Suprapubic skin (tissue), 4 donors: Measurements from ENCODE around the gene PIK3R2.

Experiments
- CTCF ChIP-seq, 2 donors: fragments of 200-600 bp in 1 of 2; fragments of 450-650 bp in 1 of 2; sonication (generic) in 1 of 2; IDR thresholded peaks; one replicate each; pipeline ENCODE4 v1.5.1; 2016 to 2019; ENCODE audit warnings: antibody characterized with exemption in 2 of 2, mild to moderate bottlenecking in 1 of 2, moderate library complexity in 1 of 2
- EP300 ChIP-seq: sonication (generic); formaldehyde crosslinking; IDR thresholded peaks from one replicate; pipeline ENCODE4 v1.6.1; 2017; ENCODE audit warnings: antibody characterized with exemption
- POLR2A ChIP-seq, 2 donors: fragments of 450-650 bp; IDR thresholded peaks; one replicate each; pipeline ENCODE4 v1.6.1; 2017; ENCODE audit warnings: antibody characterized with exemption in 2 of 2, mild to moderate bottlenecking in 2 of 2, moderate library complexity in 2 of 2
- POLR2AphosphoS5 ChIP-seq, 3 donors: sonication (generic); formaldehyde crosslinking; IDR thresholded peaks; one replicate each; pipeline ENCODE4 v1.6.1; 2017; ENCODE audit warnings: antibody characterized with exemption in 3 of 3

- TF ChIP-seq POLR2A (IDR thresholded peaks at IDR 0.05) (no peak), EP300 (no peak), CTCF (IDR thresholded peaks at IDR 0.05) (no peak), POLR2AphosphoS5 (IDR thresholded peaks at IDR 0.05) (no peak)
Measured at GRCh38 chr19:18128044-18128443, 24.9 kb upstream of the PIK3R2 start.
